Endothelial cell of umbilical vein (primary cell): ENCODE results near the gene PPP2R5B.

Experiments used
- EZH2 ChIP-seq: IDR thresholded peaks from 2 replicates; pipeline ENCODE4 v1.6.1; 2012; ENCODE audit warnings: borderline replicate concordance, low read depth, mild to moderate bottlenecking, moderate library complexity, low read length, inconsistent platforms; ENCODE audit not compliant: severe bottlenecking
- JUN ChIP-seq: IDR thresholded peaks from 2 replicates; pipeline ENCODE4 v1.6.1; 2011; ENCODE audit warnings: borderline replicate concordance, low read depth; ENCODE audit not compliant: insufficient read length, insufficient read depth
- MYC ChIP-seq: IDR thresholded peaks from one replicate; pipeline ENCODE4 v1.6.1; 2011; ENCODE audit warnings: mild to moderate bottlenecking, low read depth, low read length
- POLR2A ChIP-seq: IDR thresholded peaks from 2 replicates; pipeline ENCODE4 v1.6.1; 2012; ENCODE audit warnings: low read depth, mild to moderate bottlenecking, control low read depth, low read length
- POLR2AphosphoS5 ChIP-seq: IDR thresholded peaks from 2 replicates; pipeline ENCODE4 v1.6.1; 2012; ENCODE audit warnings: low read depth, mild to moderate bottlenecking, control low read depth, low read length, moderate library complexity; ENCODE audit not compliant: insufficient read depth
- TF ChIP-seq, protein P1 (sequence below), 2 donors: IDR thresholded peaks; 1 replicate in 1 of 2; 2 replicates in 1 of 2; pipeline ENCODE4 v1.5.1; 2011; ENCODE audit warnings: low read length in 2 of 2, mild to moderate bottlenecking in 2 of 2, moderate library complexity in 2 of 2, control low read depth in 1 of 2, inconsistent platforms in 1 of 2, low read depth in 1 of 2; ENCODE audit not compliant: insufficient read depth in 1 of 2; ENCODE audit errors: extremely low read depth in 1 of 2
- TF ChIP-seq, protein P2 (sequence below): IDR thresholded peaks from 2 replicates; pipeline ENCODE4 v1.6.1; 2011; ENCODE audit not compliant: insufficient read depth, insufficient read length

DNA sequence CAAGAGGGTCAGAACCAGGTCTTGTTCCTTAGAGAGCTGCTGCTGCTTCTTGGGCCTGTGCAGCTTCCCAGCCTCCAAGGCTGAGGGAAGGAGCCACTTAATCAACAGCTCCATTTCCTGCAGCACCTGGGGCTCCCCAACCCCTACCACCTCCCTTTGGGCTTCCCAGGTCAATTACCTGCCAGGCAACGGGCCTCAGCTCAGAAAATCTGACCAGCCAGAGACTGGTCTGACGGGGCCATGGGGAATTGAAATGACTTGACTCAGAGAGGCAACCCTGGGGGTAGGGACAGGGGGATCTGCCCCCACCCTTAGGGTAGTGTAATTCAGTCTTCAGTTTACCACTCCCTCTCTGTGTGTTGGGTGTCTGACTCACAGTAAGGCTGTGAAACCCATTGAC, 52.2 kb downstream of the PPP2R5B start:
- TF ChIP-seq POLR2AphosphoS5: no peak
- TF ChIP-seq MYC: no peak
- TF ChIP-seq, protein P1, sequence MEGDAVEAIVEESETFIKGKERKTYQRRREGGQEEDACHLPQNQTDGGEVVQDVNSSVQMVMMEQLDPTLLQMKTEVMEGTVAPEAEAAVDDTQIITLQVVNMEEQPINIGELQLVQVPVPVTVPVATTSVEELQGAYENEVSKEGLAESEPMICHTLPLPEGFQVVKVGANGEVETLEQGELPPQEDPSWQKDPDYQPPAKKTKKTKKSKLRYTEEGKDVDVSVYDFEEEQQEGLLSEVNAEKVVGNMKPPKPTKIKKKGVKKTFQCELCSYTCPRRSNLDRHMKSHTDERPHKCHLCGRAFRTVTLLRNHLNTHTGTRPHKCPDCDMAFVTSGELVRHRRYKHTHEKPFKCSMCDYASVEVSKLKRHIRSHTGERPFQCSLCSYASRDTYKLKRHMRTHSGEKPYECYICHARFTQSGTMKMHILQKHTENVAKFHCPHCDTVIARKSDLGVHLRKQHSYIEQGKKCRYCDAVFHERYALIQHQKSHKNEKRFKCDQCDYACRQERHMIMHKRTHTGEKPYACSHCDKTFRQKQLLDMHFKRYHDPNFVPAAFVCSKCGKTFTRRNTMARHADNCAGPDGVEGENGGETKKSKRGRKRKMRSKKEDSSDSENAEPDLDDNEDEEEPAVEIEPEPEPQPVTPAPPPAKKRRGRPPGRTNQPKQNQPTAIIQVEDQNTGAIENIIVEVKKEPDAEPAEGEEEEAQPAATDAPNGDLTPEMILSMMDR (IDR thresholded peaks at IDR 0.05; ENCODE audit: extremely low read depth in 1 of 2, insufficient read depth in 1 of 2, low read depth in 1 of 2, low read length in 2 of 2): no peak
- TF ChIP-seq EZH2: no peak
- no peak for TF ChIP-seq POLR2A
- TF ChIP-seq, protein P2, sequence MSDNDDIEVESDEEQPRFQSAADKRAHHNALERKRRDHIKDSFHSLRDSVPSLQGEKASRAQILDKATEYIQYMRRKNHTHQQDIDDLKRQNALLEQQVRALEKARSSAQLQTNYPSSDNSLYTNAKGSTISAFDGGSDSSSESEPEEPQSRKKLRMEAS: no peak
- TF ChIP-seq JUN: no peak
